Smooth muscle cell (in vitro differentiated cells): ENCODE measurements around the gene A1BG. TPM values are rescaled to one million over a fixed set of nuclear protein-coding genes. Genes with fewer than 3 reads are reported as not detected.

Experiments
- DNase-seq: peaks from one replicate; lab custom pipeline; 2025; ENCODE audit not compliant: unreplicated experiment; lab: John Stamatoyannopoulos, UW
- H2AFZ ChIP-seq: fragments of 200-600 bp; sonication (generic); 2 replicates; pipeline ENCODE4 v1.6.0; 2016; ENCODE audit warnings: antibody characterized with exemption, low read depth, mild to moderate bottlenecking
- H3F3A ChIP-seq: fragments of 200-600 bp; sonication (generic); 2 replicates; pipeline ENCODE4 v1.6.0; 2017; ENCODE audit warnings: antibody characterized with exemption, low read depth
- H3K27ac ChIP-seq: fragments of 200-600 bp; sonication (generic); 2 replicates; pipeline ENCODE4 v1.5.1; 2016; ENCODE audit warnings: low read depth, mild to moderate bottlenecking
- H3K27me3 ChIP-seq: fragments of 200-600 bp; sonication (generic); 2 replicates; pipeline ENCODE4 v1.6.1; 2016; ENCODE audit warnings: low read depth, mild to moderate bottlenecking
- H3K36me3 ChIP-seq: fragments of 200-600 bp; sonication (generic); 2 replicates; pipeline ENCODE4 v1.5.1; 2016; ENCODE audit warnings: low read depth
- H3K4me1 ChIP-seq: fragments of 200-600 bp; sonication (generic); 2 replicates; pipeline ENCODE4 v1.5.1; 2016; ENCODE audit warnings: low read depth
- H3K4me2 ChIP-seq: fragments of 200-600 bp; sonication (generic); 2 replicates; pipeline ENCODE4 v1.6.0; 2016; ENCODE audit warnings: mild to moderate bottlenecking
- H3K4me3 ChIP-seq: fragments of 200-600 bp; sonication (generic); 2 replicates; pipeline ENCODE4 v1.5.1; 2016; ENCODE audit warnings: mild to moderate bottlenecking
- H3K79me2 ChIP-seq: fragments of 200-600 bp; sonication (generic); 2 replicates; pipeline ENCODE4 v1.6.0; 2016; ENCODE audit warnings: low read depth, mild to moderate bottlenecking
- H3K9ac ChIP-seq: fragments of 200-600 bp; sonication (generic); 2 replicates; pipeline ENCODE4 v1.6.0; 2016; ENCODE audit warnings: low read depth
- H3K9me3 ChIP-seq: fragments of 200-600 bp; sonication (generic); replicated peaks from 2 replicates; pipeline ENCODE4 v1.5.1; 2016; ENCODE audit warnings: low read depth
- H4K20me1 ChIP-seq: fragments of 200-600 bp; sonication (generic); 2 replicates; pipeline ENCODE4 v1.6.0; 2016; ENCODE audit warnings: low read depth
- WGBS: methylation state at CpG from one replicate; pipeline ENCODE4 v1.1.7; 2016; ENCODE audit warnings: low lambda C conversion rate; 5-methylcytosine and 5-hydroxymethylcytosine counted together
- polyA plus RNA-seq: library from polyadenylated mRNA; unstranded; fragments of >200 nt; fragmentation: Nextera tagmentation; extraction: Ambion mirVana; gene quantifications from 2 replicates; pipeline ENCODE4 v1.2.1, GENCODE V29; 2016
- total RNA-seq: library from RNA; depleted of rRNA; stranded (reverse); fragments of >200 nt; gene quantifications from 2 replicates; pipeline ENCODE4 v1.2.3, GENCODE V29; 2014
- TF ChIP-seq, protein P1 (sequence below): fragments of 200-600 bp; sonication (generic); IDR thresholded peaks from 2 replicates; pipeline ENCODE4 v1.5.1; 2017; ENCODE audit warnings: borderline replicate concordance, mild to moderate bottlenecking, antibody characterized with exemption; ENCODE audit not compliant: insufficient read depth, poor library complexity, severe bottlenecking

A1BG gene
- total and polyA plus RNA-seq, 2 experiments from 2014 or later = 77.8 to 133 TPM

DNA sequence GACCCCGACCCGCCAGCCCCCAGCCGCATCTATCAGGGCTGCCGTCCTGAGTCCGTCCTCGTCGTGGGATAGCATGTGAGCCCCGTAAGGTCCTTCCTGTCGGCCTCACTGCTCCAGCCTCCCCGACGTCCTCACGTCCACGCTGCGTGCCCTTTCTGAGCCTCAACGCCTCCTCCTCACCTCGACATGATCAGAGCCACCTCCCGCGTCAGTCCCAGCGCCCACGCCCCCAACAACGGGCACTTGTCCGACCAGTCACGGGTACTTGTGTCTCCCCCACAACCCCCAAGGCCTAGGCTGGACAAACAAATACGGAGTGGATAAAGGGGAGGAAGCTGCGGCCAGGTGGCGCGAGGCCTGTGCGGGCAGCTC lies 8.6 kb upstream of the A1BG start:
- DNase-seq = peak; percentile 57

DNA sequence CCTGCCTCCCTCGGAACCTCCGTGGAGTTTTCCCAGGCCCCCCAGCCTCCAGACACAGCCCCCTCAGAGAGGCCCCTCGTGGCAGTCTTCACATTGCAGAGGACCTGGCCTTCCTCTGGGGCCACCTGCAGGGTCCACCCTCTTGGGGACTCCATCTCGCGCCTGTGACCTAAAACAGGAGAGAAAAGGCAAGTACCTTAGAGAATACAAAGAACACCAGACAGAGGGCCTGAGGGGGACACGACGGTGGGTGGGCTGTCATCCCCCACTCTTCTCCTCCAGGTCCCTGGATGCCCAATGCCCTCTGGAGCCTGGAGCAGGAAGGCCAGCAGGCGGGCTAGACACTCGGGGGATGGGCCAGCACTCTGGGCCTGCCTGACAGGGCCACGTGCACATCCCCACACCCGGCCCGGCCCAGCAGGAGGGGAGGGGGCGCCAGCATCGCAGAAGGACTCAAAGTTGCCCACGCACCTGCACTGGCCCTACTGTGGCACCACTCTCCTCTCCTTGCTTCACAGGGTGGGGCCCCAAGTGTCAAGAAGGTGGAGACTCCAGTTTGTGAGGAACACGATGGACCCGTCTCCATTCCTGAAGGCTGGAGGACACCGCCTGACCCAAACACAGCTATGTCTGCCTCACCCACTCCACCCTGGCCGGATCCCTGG lies 4.3 kb upstream of the A1BG start:
- Histone ChIP-seq H3K36me3 (no peaks in the 10 kb centered on the region), H3K4me2 (no peak overlapping the region), H3K9me3 (no peaks in the 10 kb centered on the region), H3K27ac (no peak overlapping the region), H3K27me3 (no peaks in the 10 kb centered on the region), H3K9ac (no peak overlapping the region), H3K4me1 (peaks cover 7% of the 10 kb centered on the region), H2AFZ (no peak overlapping the region), H3K4me3 (no peak overlapping the region), H4K20me1 (no peaks in the 10 kb centered on the region), H3F3A (no peaks in the 10 kb centered on the region), H3K79me2 (no peaks in the 10 kb centered on the region)
- DNase-seq = no peak
- WGBS = 83% methylated on average over 19 of the region's 19 CpGs
- TF ChIP-seq, protein P1, sequence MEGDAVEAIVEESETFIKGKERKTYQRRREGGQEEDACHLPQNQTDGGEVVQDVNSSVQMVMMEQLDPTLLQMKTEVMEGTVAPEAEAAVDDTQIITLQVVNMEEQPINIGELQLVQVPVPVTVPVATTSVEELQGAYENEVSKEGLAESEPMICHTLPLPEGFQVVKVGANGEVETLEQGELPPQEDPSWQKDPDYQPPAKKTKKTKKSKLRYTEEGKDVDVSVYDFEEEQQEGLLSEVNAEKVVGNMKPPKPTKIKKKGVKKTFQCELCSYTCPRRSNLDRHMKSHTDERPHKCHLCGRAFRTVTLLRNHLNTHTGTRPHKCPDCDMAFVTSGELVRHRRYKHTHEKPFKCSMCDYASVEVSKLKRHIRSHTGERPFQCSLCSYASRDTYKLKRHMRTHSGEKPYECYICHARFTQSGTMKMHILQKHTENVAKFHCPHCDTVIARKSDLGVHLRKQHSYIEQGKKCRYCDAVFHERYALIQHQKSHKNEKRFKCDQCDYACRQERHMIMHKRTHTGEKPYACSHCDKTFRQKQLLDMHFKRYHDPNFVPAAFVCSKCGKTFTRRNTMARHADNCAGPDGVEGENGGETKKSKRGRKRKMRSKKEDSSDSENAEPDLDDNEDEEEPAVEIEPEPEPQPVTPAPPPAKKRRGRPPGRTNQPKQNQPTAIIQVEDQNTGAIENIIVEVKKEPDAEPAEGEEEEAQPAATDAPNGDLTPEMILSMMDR = no peak

More for the DNA sequence above, 8.6 kb upstream of the A1BG start:
- Histone ChIP-seq H3K4me2 (peak overlapping the region; percentile 83), H3K27ac (peak overlapping the region; percentile 82), H3F3A (no peaks in the 10 kb centered on the region), H3K36me3 (no peaks in the 10 kb centered on the region), H4K20me1 (no peaks in the 10 kb centered on the region), H3K9ac (peak overlapping the region; percentile 74), H3K27me3 (no peaks in the 10 kb centered on the region), H2AFZ (peak overlapping the region; percentile 64), H3K4me3 (peak overlapping the region; percentile 65), H3K79me2 (no peaks in the 10 kb centered on the region), H3K4me1 (peaks cover 7% of the 10 kb centered on the region), H3K9me3 (no peaks in the 10 kb centered on the region)
- TF ChIP-seq, protein P1 = no peak
- 4% methylated on average over 28 of the region's 28 CpGs for WGBS

- no peak overlapping the region for H2AFZ ChIP-seq
Measured at GRCh38 chr19:58356766-58357480, 3.6 kb upstream of the A1BG start.

More at GRCh38 chr19:58356766-58357480, 3.6 kb upstream of the A1BG start:
- DNase-seq = no peak
- peaks cover 7% of the 10 kb centered on the region for H3K4me1 ChIP-seq
- no peaks in the 10 kb centered on the region for H3K36me3 ChIP-seq
- 98% methylated on average over 64 of the region's 75 CpGs for WGBS
- no peak overlapping the region for H3K27ac ChIP-seq
- H3K27me3 ChIP-seq = no peaks in the 10 kb centered on the region
- H3K4me3 ChIP-seq = no peak overlapping the region
- no peaks in the 10 kb centered on the region for H3K79me2 ChIP-seq
- no peaks in the 10 kb centered on the region for H3K9me3 ChIP-seq
- H3K9ac ChIP-seq = no peak overlapping the region
- TF ChIP-seq, protein P1 = no peak
- H4K20me1 ChIP-seq = no peaks in the 10 kb centered on the region
- no peaks in the 10 kb centered on the region for H3F3A ChIP-seq
- H3K4me2 ChIP-seq = no peak overlapping the region
